ENCODE measurements around the gene ATAD3A.
"Not testable (repeated sequence)": the region's sequence is repeated elsewhere in the genome, so short reads cannot be mapped to it uniquely, and the experiment has no call there.

Gene ATAD3A

GRCh38 chr1:1490633-1491230 lies 21.2 kb upstream of the ATAD3A start:
- DNase-seq, result no peak

DNA sequence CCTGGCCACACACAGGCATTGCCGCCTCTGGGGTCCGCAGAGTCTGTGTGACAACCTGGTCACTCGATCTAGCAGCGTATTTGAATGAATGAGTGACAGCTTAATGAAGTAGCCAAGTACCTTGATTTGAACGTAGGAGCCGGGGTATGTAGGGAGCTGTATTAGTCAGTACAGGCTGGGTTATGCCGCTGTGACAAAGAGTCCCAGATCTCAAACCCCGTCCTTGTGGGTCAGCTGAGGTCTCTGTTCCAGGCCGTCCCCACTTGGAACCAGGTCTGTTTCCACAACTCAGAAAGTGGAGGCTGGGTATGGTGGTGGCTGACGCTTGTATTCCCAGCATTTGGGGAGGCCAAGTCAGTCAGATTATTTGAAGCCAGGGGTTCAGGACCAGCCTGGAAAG lies 20.4 kb upstream of the ATAD3A start:
- no peak for DNase-seq

- DNase-seq, result not testable (repeated sequence)
Observed at GRCh38 chr1:1494311-1494710, 17.7 kb upstream of the ATAD3A start.

- not testable (repeated sequence) for DNase-seq
Observed at GRCh38 chr1:1495461-1495975, 16.4 kb upstream of the ATAD3A start.

DNA sequence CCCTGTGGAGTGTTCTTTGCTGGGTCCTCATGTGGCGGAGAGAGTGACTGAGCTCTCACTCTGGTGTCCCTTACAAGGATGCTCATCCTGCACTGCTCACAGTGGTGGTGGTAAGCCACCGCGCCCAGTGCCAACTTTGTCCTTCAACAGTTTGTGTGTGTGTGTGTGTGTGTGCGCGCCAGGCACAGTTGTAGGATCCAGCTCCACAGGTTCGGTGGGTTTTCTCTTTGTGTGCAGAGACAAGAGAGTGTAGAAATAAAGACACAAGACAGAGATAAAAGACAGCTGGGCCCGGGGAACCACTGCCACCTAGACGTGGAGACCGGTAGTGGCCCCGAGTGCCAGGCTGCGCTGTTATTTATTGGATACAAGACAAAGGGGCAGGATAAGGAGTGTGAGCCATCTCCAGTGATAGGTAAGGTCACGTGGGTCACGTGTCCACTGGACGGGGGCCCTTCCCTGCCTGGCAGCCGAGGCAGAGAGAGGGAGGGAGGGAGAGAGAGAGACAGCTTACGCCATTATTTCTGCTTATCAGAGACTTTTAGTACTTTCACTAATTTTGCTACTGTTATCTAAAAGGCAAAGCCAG lies 7.1 kb upstream of the ATAD3A start:
- DNase-seq, result peak; percentile 87

DNA sequence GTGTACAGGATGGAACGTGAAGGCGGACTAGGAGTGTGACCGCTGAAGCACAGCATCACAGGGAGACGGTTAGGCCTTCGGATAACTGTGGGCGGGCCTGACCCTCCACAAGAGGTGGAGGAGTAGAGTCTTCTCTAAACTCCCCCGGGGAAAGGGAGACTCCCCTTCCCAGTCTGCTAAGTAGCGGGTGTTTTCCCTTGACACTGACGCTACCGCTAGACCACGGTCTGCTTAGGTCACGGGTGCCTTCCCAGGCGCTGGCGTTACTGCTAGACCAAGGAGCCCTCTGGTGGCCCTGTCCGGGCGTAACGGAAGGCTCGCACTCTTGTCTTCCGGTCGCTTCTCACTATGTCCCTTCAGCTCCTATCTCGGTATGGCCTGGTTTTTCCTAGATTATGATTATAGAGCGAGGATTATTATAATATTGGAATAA lies 6.6 kb upstream of the ATAD3A start:
- peak; percentile 46 for DNase-seq

DNA sequence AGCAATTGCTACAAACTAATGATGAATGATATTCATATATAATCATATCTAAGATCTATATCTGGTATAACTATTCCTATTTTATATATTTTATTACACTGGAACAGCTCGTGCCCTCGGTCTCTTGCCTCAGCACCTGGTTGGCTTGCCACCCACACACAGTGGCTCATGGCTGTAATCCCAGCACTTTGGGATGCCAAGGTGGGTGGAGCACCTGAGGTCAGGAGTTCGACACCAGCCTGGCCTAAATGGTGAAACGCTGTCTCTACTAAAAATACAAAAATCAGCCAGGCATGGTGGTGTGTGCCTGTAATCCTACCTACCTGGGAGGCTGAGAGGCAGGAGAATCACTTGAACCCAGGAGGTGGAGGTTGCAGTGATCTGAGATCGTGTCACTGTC lies 6.2 kb upstream of the ATAD3A start:
- DNase-seq, result not testable (repeated sequence)

- DNase-seq, result no peak
Observed at GRCh38 chr1:1507305-1507704, 4.7 kb upstream of the ATAD3A start.

DNA sequence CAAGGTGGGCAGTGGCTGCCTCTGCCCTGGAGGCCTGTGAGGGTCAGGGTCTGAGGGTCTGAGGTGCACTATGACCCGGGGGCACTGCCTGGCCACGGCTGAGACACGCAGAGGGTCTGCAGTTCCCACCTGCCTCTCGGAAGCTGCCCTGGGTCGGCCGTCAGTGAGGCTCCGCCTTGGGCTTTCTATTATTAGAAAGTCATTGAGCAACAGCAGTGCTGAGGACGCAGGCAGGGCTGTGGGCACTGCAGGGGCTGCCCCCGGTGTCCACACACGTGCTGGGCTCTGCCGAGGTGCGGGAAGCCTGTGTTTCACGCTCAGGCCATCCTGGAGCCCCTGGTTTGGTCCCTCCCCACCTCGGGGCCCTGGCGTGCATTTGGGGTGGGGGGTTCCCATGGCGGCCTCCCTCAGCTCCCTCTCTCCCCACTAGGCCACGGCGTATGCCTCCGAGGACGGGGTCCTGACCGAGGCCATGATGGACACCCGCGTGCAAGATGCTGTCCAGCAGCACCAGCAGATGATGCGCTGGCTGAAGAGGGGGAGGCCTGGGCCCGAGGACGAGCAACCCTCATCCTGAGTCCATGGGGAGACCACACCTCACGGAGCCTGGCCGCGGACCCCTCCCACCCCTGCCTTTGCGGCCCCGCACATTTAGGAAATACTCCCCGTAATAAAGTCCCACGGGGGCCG lies 3.0 kb upstream of the ATAD3A start:
- not testable (repeated sequence) for DNase-seq

DNA sequence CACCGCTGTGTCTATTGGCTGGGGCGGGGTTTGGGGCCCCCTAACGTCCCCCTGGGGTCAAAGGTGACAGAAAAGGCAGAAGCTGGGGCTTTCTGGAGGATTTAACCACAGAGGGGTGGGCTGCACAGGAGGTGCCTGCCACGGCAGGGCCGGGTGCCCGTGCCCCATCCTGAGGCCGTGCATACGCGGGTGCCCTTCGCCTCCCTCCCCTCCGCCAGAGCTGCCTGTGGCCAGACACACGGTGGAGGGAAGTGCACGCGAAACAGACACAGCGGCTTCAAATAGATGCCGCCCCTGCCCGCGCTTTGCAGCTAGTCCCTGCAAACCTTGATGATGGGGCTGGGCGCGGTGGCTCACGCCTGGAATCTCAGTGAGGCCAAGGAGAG lies 2.5 kb upstream of the ATAD3A start:
- not testable (repeated sequence) for DNase-seq

DNA sequence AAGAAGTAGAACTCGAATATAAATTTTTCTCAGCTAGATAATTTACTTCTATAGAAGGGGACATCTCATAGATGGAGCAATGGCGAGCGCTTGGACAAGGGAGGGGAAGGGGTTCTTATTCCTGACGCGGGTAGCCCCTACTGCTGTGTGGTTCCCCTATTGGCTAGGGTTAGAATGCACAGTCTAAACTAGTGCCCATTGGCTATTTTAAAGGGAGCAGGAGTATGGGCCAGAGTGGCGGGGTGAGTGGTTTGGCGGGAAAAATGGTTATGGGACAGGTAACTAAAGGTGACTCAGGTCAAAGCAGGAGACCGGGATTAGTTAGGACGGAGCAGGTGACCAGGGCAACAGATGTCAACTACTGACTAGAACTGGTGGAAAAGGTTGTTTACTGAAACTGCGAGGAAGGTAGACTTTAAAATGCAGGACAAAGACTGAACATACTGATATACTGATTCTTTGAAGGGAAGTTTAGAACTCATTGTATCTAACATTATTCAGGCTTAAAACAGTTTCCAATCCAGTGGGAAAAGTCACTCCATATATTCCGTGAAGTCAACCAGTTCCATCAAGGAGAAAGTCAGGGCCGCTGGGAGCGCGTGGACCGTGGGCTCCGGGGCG lies 940 bp upstream of the ATAD3A start:
- peak; percentile 13 for DNase-seq

DNA sequence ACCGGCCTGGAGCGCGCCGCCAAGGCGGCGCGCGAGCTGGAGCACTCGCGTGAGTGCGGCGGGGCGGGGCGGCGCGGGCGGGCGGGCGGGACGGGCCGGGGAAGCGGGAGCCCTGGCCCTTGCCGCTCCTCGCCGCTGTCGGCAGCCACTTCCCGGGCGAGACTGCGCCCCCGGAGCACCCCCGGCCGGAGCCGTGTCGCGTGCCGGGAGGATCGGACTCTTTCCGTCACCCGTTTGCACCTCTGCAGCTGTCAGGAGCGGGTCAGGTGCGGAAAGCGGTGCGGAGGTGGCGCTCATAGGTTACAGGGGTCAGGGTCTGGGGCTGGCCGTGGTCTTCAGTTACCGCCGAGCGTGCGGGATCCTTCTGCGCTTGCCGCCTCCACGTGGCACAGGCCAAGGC lies 463 bp downstream of the ATAD3A start:
- DNase-seq, result peak; percentile 25

DNA sequence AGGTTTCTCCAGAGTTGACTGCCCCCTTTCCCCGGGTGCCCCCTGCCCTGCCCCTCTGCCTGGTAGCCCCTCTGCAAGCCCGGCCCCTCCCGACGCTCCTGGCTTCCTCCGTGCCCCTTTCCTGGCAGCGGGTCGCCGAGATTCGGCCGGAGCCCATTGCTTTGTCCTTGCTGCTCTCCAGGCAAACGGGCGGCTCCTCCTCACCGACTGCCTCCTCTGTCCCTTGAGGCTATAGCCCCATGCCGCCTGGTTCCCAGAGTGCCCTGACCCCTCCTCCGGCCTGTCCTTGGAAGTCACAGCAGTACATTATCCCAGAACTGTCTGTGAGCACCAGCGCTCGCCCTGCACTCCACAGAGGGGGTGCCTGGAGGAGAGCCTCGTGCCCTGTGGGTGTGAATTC lies 1.7 kb downstream of the ATAD3A start:
- not testable (repeated sequence) for DNase-seq

DNA sequence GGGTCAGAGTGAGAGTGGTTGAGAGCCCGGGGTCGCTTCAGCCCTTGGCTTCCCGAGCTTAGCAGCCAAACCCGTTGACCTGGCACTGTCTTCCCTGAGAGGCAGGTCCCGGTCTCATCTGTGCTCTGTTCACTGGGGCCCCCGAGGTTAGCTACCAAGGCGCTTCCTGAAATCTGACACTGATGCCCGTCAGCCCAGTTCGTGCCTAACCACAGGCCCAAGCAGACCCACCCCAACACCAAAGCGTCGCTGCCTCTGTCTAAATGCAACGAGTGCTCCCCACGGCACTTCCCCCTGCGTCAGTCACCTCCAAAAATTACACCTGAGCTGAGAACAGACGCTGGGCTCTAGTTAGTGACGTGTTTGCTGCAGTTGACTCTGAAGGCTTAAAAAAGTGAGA lies 2.4 kb downstream of the ATAD3A start:
- DNase-seq, result not testable (repeated sequence)

DNA sequence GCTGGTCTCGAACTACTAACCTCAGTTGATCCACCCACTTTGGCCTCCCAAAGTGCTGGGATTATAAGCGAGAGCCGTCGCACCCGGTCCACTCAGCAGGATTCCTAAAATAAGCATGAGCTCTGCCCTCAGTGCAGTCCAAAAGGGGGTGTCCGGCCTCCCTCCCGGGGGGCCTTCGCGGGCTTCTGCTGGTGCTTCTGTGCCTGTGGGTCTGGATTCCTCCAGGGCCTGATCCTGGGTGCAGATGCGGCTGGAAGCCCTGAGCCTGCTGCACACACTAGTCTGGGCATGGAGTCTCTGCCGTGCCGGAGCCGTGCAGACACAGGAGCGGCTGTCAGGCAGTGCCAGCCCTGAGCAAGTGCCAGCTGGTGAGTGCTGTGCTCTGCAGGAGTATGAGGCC lies 5.0 kb downstream of the ATAD3A start:
- DNase-seq, result not testable (repeated sequence)

- DNase-seq, result no peak
Observed at GRCh38 chr1:1517973-1518620, 6.1 kb downstream of the ATAD3A start.

DNA sequence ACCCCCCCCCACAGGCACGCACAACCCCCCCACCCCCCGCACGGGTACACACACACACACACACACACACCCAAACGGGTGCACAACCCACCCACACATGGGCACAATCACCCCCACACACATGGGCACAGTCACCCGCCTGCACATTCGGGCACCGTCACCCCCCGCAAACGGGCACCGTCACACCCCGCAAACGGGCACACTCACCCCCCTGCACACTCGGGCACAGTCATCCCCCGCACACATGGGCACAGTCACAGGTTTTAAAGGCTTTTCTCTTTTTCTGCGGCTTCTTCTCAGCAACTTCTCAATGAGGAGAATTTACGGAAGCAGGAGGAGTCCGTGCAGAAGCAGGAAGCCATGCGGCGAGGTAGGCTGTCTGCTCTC lies 6.7 kb downstream of the ATAD3A start:
- not testable (repeated sequence) for DNase-seq

GRCh38 chr1:1519805-1520505 lies 8.0 kb downstream of the ATAD3A start:
- not testable (repeated sequence) for DNase-seq

GRCh38 chr1:1521331-1521730 lies 9.4 kb downstream of the ATAD3A start:
- no peak for DNase-seq

- DNase-seq, result not testable (repeated sequence)
Observed at GRCh38 chr1:1522536-1522935, 10.6 kb downstream of the ATAD3A start.

GRCh38 chr1:1523226-1523625 lies 11.3 kb downstream of the ATAD3A start:
- DNase-seq, result not testable (repeated sequence)

DNA sequence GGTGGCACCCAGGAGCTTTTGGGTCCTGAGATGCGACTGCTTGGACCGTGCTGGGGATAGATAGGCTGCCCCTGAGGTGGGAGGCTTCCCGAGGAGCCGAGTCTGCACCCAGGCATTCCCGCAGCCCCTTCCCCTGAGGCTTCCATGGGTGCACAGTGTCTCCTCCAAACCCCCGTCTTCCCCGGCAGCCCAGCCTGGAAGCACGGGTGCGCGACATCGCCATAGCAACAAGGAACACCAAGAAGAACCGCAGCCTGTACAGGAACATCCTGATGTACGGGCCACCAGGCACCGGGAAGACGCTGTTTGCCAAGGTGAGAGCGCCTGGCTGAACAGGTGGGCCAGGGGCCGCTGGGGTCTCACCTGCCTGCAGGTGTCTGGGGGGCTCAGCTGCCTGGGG lies 11.7 kb downstream of the ATAD3A start:
- DNase-seq, result not testable (repeated sequence)

Data from CD4-positive, alpha-beta T cell treated with Interleukin-17A for 1 hour (primary cell).